Measurements from ENCODE around the gene SDHA.

SDHA gene

GRCh38 chr5:217494-218456, at the start of gene SDHA, which contains the start of gene CCDC127:
TSS of gene SDHA (plus strand) at chr5:218320. CDS start at chr5:218356, 36 bp downstream.
TSS of gene CCDC127 (minus strand) at chr5:218153. CDS start at chr5:216849, 1,304 bp downstream.
- DNase-seq: peak; percentile 97

- DNase-seq: no peak
These were observed 48.9 kb upstream of the SDHA start for GRCh38 chr5:169071-169727.

DNA sequence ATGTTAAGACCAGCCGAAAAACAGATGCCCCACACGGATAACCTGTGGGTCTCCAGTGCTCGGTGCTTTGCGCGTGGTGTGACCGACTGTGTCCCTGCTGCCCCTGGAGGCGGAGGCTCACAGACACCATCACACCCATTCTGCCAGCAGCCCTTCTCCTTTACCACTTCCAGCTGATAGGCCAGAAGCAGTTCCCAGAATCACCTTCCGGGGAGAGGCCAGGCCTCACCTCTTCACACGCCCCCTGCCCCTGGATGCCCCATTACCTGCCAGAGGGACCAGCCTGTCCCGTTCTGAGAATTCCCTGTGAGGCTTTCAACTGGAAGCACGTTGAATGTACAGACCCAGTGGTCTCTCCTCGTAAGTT, 48.4 kb upstream of the SDHA start:
- DNase-seq: no peak

GRCh38 chr5:170971-171800, 46.9 kb upstream of the SDHA start:
- DNase-seq: no peak

DNA sequence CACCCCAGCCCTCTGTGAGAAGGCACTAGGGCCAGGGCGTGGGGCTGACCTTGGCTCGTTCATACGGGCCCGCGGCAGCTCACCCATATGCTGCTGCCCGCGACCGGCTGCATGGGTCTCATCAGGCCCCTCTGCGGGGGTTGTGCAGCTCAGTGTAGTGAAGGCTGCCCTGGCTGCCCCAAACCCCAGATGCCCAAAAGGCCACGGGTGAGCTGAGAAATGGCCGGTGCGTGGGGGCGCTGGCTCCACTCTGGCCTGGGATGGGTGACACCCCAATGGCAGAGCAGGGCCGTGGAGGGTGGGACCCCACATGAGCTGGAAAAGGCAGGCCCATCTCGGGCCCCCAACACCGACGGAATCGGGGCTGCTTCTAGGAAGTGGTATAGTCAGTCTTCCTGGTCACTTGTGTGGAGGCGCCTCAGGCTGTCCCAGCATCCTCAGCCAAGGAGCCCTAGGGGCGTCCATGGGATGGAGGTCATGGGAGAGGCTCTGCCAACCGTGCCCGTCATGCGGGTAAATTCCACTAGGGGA, 46.3 kb upstream of the SDHA start:
- no peak for DNase-seq

- DNase-seq: no peak
These were observed 45.7 kb upstream of the SDHA start for GRCh38 chr5:172421-172820.

DNA sequence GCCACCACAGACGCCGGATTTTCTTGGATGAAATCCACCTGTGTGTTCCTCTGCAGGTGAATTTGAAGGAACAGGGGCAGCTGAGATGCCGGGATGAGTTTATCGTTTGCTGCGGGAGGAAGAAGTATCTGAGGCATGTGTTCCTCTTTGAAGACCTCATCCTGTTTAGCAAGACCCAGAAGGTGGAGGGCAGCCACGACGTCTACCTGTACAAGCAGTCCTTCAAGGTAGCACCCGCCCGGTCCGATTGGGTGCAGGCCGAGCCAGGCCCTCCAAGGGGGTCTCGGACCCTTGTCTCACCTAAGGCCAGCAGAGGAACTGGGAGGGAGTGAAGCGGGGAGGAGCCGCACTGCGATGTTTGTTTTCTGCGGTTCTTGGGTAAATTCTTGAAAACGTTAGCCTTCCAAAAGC, 45.3 kb upstream of the SDHA start:
- no peak for DNase-seq

DNA sequence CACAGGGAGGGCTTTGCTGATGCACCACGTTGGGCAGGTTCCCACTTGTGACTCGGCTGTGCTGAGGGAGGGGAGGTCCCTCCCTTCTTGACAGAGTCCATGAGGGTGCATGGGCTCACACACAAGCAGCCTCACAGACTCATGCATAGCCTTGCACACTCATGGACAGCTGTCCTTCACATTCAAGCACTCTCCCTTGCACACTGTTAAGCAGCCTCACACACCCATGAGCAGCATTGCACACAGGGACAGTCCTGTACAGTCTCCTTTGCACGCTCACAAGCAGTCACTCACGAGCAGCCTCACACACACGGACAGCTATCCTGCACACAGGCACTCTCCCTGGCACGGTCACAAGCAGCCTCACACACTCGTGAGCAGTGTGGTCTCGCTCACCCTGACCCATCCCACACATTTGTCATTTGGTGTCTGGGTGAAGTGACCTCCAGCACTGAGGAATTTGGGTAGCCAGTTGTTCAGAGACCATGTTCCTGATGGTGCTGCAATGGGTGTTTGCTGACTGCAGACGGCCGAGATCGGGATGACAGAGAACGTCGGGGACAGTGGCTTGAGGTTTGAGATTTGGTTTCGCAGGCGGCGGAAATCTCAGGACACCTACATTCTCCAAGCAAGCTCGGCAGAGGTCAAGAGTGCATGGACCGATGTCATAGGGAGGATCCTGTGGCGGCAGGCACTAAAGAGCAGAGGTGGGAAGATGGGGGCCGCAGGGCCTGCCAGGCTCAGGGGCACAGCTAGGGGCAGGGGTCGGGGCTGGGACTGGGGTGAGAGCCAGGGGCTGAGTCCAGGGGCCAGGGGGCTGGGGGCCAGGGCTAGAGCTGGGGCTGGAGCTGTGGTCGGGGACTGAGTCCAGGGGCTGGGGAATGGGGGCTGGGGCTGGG, 44.5 kb upstream of the SDHA start:
- DNase-seq: no peak

GRCh38 chr5:174291-174600, 43.9 kb upstream of the SDHA start:
- no peak for DNase-seq

DNA sequence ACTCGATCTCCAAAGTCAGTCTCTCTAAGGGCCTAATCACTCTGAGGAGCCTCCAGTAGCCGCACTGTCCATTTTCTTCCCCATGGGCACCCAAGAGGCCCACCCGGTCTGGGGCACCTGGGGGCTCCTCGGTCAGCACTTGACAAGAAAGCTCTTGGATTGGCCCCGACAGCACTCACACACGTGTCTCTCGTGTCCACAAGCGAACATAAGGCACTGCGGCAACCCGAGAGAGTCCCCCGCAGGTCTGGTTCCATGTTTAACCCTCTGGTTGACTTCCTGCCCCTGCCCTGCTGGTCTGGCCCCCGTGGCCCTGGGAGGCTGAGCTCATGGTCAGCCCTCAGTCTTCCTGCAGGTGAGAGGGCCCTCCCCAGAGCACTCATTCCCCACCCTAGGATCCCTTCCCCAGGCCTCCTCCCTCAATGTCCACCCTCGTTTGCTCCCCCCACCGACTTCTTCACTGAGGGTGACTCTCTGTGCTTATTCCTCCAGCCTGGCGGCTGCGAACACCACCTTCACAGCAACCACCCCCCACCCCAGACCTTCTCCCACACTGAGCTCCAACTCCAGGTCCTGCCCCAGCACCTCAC, 43.1 kb upstream of the SDHA start:
- DNase-seq: no peak

DNA sequence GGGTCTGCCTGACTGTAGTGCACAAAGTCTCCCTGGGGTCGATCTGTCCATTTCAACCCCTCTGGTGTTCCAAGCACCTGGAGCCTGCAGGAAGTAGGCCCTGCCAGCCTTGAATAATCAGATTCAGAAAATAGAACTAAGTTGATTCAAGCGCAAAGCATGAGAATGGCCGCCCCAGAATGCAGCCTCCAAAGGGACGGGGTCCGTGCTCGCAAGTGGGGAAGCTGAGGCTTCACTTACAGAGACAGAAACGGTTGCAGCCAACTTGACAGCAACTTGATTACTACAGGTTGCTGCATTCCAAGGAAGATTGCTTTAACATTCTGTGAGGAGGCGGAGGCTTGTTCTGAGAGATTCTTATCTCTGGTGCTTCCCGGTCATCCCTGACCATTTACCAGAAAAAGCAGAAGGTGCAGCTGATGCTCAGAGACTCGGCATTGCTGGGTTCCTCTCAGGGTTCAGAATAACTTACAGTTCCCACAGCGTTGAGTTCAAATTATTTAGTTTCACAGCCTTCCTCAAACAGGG, 41.8 kb upstream of the SDHA start:
- no peak for DNase-seq

- DNase-seq: no peak
These were observed 40.0 kb upstream of the SDHA start for GRCh38 chr5:178110-178509.

GRCh38 chr5:179401-179800, 38.7 kb upstream of the SDHA start:
- no peak for DNase-seq

DNA sequence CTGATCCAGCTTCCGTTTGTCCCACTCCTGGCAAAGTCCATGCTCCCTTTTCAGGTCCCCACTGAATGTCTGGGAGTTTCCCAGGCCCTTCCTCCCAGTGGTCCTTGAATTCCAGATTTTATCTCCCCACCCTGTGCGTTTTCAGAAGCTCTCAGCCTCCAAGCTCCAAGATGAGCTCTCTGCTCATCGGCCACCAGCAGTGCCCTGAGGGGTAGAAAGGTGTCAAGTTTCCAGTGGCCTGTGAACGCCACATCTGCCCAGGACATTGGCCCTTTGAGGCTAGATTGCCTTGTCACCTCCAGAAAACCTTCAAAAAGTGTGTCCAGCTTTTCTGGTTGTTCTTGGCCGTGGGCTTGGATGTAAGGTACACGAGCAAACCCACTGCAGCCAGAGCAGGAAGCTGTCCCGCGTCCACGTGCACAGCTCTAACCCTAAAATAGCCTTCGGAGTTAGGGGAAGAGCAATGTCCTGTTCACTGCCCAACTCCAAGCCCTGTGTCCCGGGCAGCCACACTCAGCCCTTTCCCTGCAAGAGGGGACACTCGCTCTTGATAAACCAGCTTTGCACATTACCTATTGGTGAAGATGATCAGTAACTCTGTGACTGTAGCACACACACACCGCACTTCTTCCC, 37.7 kb upstream of the SDHA start:
- DNase-seq: no peak

- DNase-seq: no peak
These were observed 37.0 kb upstream of the SDHA start for GRCh38 chr5:181160-181559.

- no peak for DNase-seq
These were observed 36.6 kb upstream of the SDHA start for GRCh38 chr5:181566-181965.

- DNase-seq: no peak
These were observed 36.0 kb upstream of the SDHA start for GRCh38 chr5:182126-182525.

DNA sequence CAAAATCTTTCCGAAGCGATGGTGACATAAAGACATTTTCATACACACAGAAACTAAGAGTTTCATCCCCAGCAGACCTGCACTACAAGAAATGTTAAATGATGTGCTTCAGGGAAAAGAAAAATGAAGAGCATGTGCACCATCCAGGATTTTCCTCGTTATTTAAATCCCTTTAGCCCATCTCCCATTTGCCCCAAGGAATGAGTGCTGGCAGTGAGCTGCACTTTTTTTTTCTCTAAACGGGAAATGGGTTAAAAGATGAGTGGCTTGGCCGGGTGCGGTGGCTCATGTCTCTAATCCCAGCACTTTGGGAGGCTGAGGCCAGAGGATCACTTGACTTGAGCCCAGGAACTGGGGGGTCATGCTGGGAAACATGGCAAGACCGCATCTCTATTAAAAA, 33.6 kb upstream of the SDHA start:
- DNase-seq: no peak

GRCh38 chr5:185095-186070, 32.7 kb upstream of the SDHA start:
- DNase-seq: no peak
